Panc1 (cell line): Measurements from ENCODE around the gene TRAK2.

Experiments used
- CTCF ChIP-seq: fragments of 450-650 bp; IDR thresholded peaks from 2 replicates; pipeline ENCODE4 v1.5.1; 2017; ENCODE audit warnings: mild to moderate bottlenecking
- POLR2AphosphoS5 ChIP-seq: IDR thresholded peaks from 2 replicates; pipeline ENCODE4 v1.6.1; 2012; ENCODE audit warnings: mild to moderate bottlenecking, low read depth, low read length, moderate library complexity
- REST ChIP-seq, 2 experiments: IDR thresholded peaks; 2 replicates each; pipeline ENCODE4 v1.6.1; 2011 to 2012; ENCODE audit warnings: low read depth in 2 of 2, control low read depth in 1 of 2, low read length in 1 of 2, mild to moderate bottlenecking in 1 of 2, moderate library complexity in 1 of 2; ENCODE audit not compliant: insufficient read depth in 1 of 2
- SIN3A ChIP-seq: IDR thresholded peaks from 2 replicates; pipeline ENCODE4 v1.6.1; 2012; ENCODE audit warnings: low read depth, mild to moderate bottlenecking, low read length, moderate library complexity, borderline replicate concordance; ENCODE audit not compliant: insufficient read depth

GRCh38 chr2:201378496-201379397 is 72.5 kb downstream of the TRAK2 start:
- TF ChIP-seq CTCF (no peak), SIN3A (no peak), POLR2AphosphoS5 (no peak), REST (IDR thresholded peaks at IDR 0.05; ENCODE audit: insufficient read depth in 1 of 2, low read depth in 2 of 2, low read length in 1 of 2) (no peak)
